Right atrium auricular region (tissue), 2 donors: Measurements from ENCODE around the gene ME3. TPM values are rescaled to one million over a fixed set of nuclear protein-coding genes. Genes with fewer than 3 reads are reported as not detected.
A peak's percentile ranks its signal among the peaks of the same experiment; 100 is the strongest.

Experiments used
- DNase-seq: peaks from one replicate; pipeline ENCODE4 v3.0.0-alpha.2; 2019; ENCODE audit warnings: low spot score
- H3K27ac ChIP-seq, 2 donors: fragments of 200-600 bp; sonication (generic); 1 replicate in 1 of 2; 2 replicates in 1 of 2; pipeline ENCODE4 v1.5.1; 2016 to 2019
- H3K27me3 ChIP-seq, 2 donors: fragments of 200-600 bp; sonication (generic); one replicate each; pipeline versions ENCODE4 v1.5.1 to v1.6.0; 2017 to 2019
- H3K36me3 ChIP-seq: fragments of 200-600 bp; sonication (generic); one replicate; pipeline ENCODE4 v1.5.1; 2016
- H3K4me1 ChIP-seq, 2 donors: fragments of 200-600 bp; sonication (generic); one replicate each; pipeline versions ENCODE4 v1.5.1 to v1.6.0; 2017 to 2019
- H3K4me3 ChIP-seq, 2 donors: fragments of 200-600 bp; sonication (generic); 1 replicate in 1 of 2; 2 replicates in 1 of 2; pipeline ENCODE4 v1.5.1; 2017 to 2019; ENCODE audit warnings: mild to moderate bottlenecking in 1 of 2, moderate library complexity in 1 of 2
- H3K9me3 ChIP-seq, 2 donors: fragments of 200-600 bp; sonication (generic); one replicate each; pipeline ENCODE4 v1.5.1; 2019
- CTCF ChIP-seq, 2 donors: fragments of 200-600 bp; sonication (generic); IDR thresholded peaks; one replicate each; pipeline ENCODE4 v1.5.1; 2019; ENCODE audit warnings: antibody characterized with exemption in 2 of 2
- total RNA-seq, 2 donors: library from RNA; depleted of rRNA; stranded (reverse); fragments of >200 nt; gene quantifications; one replicate each; pipeline ENCODE4 v1.1.0, GENCODE V29; 2016

Gene ME3
- total RNA-seq, 2 donors from 2014 or later: 20.5 to 33.1 TPM

GRCh38 chr11:86675017-86675416 lies 2.6 kb upstream of the ME3 start:
- Histone ChIP-seq H3K4me1 (peaks cover 0 to 31% of the 10 kb centered on the region in 2 donors), H3K27ac (peak overlapping the region in 1 of 2 donors; percentile 13), H3K36me3 (no peaks in the 10 kb centered on the region), H3K4me3 (no peak overlapping the region), H3K27me3 (no peaks in the 10 kb centered on the region), H3K9me3 (no peaks in the 10 kb centered on the region)
- no peak for DNase-seq
- TF ChIP-seq CTCF (IDR thresholded peaks at IDR 0.05): no peak

DNA sequence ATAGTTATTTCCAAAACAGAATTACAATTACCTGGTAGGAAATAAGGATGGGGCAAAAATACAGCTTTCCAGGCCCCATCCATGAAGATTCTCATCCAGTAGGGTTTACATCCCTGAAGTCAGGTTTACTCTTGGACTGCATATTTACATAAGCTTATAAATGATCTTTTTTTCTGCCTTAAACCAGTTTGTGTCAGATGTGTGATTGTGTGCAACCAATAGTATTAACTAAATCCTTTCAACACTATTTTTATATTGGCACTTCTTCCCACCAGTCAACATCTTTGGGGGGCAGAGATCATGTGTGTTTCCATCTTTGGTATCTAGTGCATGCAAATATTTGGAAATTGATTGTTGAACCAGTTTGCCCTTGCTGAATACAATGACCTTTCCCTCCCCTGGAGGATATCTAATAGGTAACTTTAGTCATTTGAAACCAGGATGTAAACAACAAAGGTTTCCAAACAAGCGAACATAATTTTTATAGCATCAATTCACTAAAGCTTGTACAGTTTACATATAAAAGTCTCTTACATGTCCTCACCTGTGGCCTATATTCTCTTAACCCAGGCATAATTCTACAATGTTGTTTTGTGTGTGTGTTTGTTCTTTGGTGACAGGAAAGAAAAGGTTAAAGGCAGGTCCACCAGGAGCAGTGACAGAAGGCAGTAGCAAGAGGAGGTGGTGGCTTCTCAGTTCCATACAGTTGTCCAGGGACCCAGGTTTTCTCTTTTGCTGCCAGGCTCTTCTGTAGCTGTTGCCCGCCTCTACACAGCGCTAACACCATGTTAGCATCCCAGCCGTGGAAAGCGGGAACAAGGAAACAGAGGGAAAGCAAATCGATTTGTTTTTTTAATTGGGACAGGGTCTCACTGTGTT lies 1.7 kb upstream of the ME3 start:
- no peak overlapping the region for H3K4me3 ChIP-seq
- no peak for DNase-seq
- peaks cover 0 to 40% of the 10 kb centered on the region in 2 donors for H3K4me1 ChIP-seq
- no peaks in the 10 kb centered on the region for H3K9me3 ChIP-seq
- no peak for TF ChIP-seq CTCF (IDR thresholded peaks at IDR 0.05)
- peak overlapping the region in 1 of 2 donors; percentile 92 for H3K27ac ChIP-seq
- no peaks in the 10 kb centered on the region for H3K27me3 ChIP-seq
- H3K36me3 ChIP-seq: no peaks in the 10 kb centered on the region

- Histone ChIP-seq H3K4me3 (no peak overlapping the region), H3K4me1 (peaks cover 0 to 35% of the 10 kb centered on the region in 2 donors), H3K9me3 (no peaks in the 10 kb centered on the region), H3K27ac (peak overlapping the region; percentile 90 to 92), H3K27me3 (no peaks in the 10 kb centered on the region), H3K36me3 (no peaks in the 10 kb centered on the region)
- no peak for TF ChIP-seq CTCF (IDR thresholded peaks at IDR 0.05)
- DNase-seq: no peak
Observed at GRCh38 chr11:86673055-86673843, 833 bp upstream of the ME3 start.

DNA sequence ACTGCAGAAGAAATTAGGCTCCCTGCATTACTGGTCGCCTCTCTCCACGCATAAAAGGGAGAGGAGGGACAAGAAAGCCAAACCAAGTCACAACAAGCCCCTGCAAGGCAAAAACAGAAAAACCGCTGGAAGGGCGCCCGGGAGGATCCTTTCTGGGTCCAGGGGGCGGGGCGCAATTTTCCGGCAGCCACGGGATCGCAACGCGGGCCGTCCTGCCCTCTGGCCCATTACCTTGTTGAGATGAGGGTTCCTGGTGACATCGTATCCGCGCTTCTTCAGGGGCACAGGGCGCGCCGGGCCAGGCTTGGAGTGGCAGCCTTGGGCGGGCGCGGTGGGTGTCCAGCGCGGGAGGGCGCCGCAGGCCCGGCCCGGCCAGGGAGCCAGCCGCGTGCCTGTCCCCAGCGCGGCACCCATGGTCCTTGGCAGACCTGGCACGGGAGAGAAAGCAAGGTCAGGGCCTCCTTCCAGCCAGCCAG lies 847 bp downstream of the ME3 start:
- Histone ChIP-seq H3K27ac (peak overlapping the region; percentile 90 to 92), H3K9me3 (no peaks in the 10 kb centered on the region), H3K4me1 (peaks cover 0 to 32% of the 10 kb centered on the region in 2 donors), H3K27me3 (no peaks in the 10 kb centered on the region), H3K4me3 (peak overlapping the region; percentile 53 to 77), H3K36me3 (peaks cover 3% of the 10 kb centered on the region)
- peak in 1 of 2 donors; percentile 17 for TF ChIP-seq CTCF (IDR thresholded peaks at IDR 0.05)
- peak; percentile 66 for DNase-seq

DNA sequence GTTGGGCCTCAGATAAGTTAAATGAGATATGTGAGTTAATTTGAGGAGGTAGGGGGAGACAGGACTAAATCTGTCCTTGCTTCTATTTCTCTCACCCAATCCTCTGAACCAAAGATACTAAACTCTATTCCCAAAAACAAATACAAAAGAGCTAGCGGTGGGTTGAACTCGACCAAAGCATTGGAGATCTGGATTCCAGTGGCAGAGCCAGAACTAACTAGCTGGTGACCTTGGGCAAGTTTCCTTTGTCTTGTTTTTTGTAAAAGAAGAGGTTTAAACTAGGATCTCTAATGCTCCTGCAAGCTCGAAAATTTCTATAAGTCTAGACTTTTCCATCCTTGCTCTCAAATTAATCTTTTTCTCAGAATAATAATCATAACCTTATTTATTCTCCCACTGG lies 1.5 kb downstream of the ME3 start:
- H3K4me1 ChIP-seq: peaks cover 0 to 32% of the 10 kb centered on the region in 2 donors
- TF ChIP-seq CTCF (IDR thresholded peaks at IDR 0.05): no peak
- H3K4me3 ChIP-seq: peak overlapping the region; percentile 53 to 77
- peaks cover 3% of the 10 kb centered on the region for H3K36me3 ChIP-seq
- no peaks in the 10 kb centered on the region for H3K27me3 ChIP-seq
- H3K9me3 ChIP-seq: no peaks in the 10 kb centered on the region
- H3K27ac ChIP-seq: peak overlapping the region; percentile 90 to 92
- no peak for DNase-seq
